Endothelial cell of umbilical vein (primary cell): ENCODE results near the gene TRAK1. TPM values are rescaled to one million over a fixed set of nuclear protein-coding genes. Genes with fewer than 3 reads are reported as not detected.

Experiments
- BruUV-seq: library from RNA; stranded (reverse); fragments of 400-500 nt; replicated peaks from 2 replicates; lab custom pipeline; 2021; lab: Mats Ljungman, UMichigan
- CTCF ChIA-PET: fragments of 300-600, 350-600 bp; sonication (Branson Sonifier 250); formaldehyde crosslinking; loops from one replicate; lab custom pipeline; 2021; ENCODE audit warnings: antibody characterized with exemption, inconsistent platforms; lab: Charles Lee
- POLR2A ChIA-PET: fragments of 300-600, 350-600 bp; sonication (Branson Sonifier 250); formaldehyde crosslinking; loops from one replicate; lab custom pipeline; 2021; ENCODE audit warnings: antibody characterized with exemption, inconsistent platforms; lab: Charles Lee
- DNase-seq: peaks from one replicate; pipeline ENCODE4 v3.0.0-alpha.2; 2011; ENCODE audit warnings: low read depth, low spot score
- FAIRE-seq: peaks from 2 replicates; lab custom pipeline; 2011; peaks lifted over from hg19 to GRCh38; lab: Jason Lieb, UNC
- H2AFZ ChIP-seq: 2 replicates; pipeline ENCODE4 v1.6.0; 2012; ENCODE audit warnings: low read depth, low read length, control low read depth, inconsistent platforms
- H3K27ac ChIP-seq: 2 replicates; pipeline ENCODE4 v1.5.1; 2011; ENCODE audit warnings: low read depth, mild to moderate bottlenecking, control low read depth, low read length, moderate library complexity; ENCODE audit not compliant: insufficient read depth
- H3K27me3 ChIP-seq, 2 experiments: 2 replicates each; pipeline versions ENCODE4 v1.6.0 to v1.6.1; 2011; ENCODE audit warnings: low read length in 2 of 2, mixed read lengths in 1 of 2; ENCODE audit not compliant: control insufficient read depth in 2 of 2, insufficient read depth in 2 of 2
- H3K36me3 ChIP-seq, 2 experiments: 2 replicates in 1 of 2; 3 replicates in 1 of 2; pipeline ENCODE4 v1.5.1; 2011; ENCODE audit warnings: low read length in 2 of 2, mild to moderate bottlenecking in 1 of 2, moderate library complexity in 1 of 2; ENCODE audit not compliant: control insufficient read depth in 2 of 2, insufficient read depth in 2 of 2; ENCODE audit errors: extremely low read depth in 1 of 2
- H3K4me1 ChIP-seq: 3 replicates; pipeline ENCODE4 v1.5.1; 2011; ENCODE audit warnings: mild to moderate bottlenecking, low read length; ENCODE audit not compliant: control insufficient read depth, insufficient read depth; ENCODE audit errors: extremely low read depth
- H3K4me2 ChIP-seq: 2 replicates; pipeline ENCODE4 v1.6.1; 2011; ENCODE audit warnings: low read length, control low read depth, mixed read lengths; ENCODE audit not compliant: insufficient read depth
- H3K4me3 ChIP-seq, 3 experiments: fragments of 200-600 bp in 1 of 3; sonication (generic), shearing (Covaris generic) in 1 of 3; replicated peaks in 1 of 3; 2 replicates each; pipeline ENCODE4 v1.5.1; 2011 to 2016; ENCODE audit warnings: control low read depth in 3 of 3, low read length in 3 of 3, mild to moderate bottlenecking in 2 of 3, inconsistent platforms in 1 of 3, low read depth in 1 of 3, moderate library complexity in 1 of 3; ENCODE audit not compliant: insufficient read depth in 1 of 3
- H3K79me2 ChIP-seq: 2 replicates; pipeline ENCODE4 v1.6.0; 2012; ENCODE audit warnings: low read length, inconsistent platforms; ENCODE audit not compliant: control insufficient read depth, insufficient read depth
- H3K9ac ChIP-seq: replicated peaks from 2 replicates; pipeline ENCODE3; 2011; ENCODE audit warnings: low read length, control low read depth; ENCODE audit not compliant: insufficient read depth; ENCODE audit errors: extremely low read depth
- H3K9me1 ChIP-seq: replicated peaks from 3 replicates; pipeline ENCODE4 v1.6.0; 2011; ENCODE audit warnings: mild to moderate bottlenecking, low read length; ENCODE audit not compliant: control insufficient read depth, insufficient read depth; ENCODE audit errors: extremely low read depth
- H3K9me3 ChIP-seq: replicated peaks from 2 replicates; pipeline ENCODE4 v1.5.1; 2012; ENCODE audit warnings: low read length, inconsistent platforms; ENCODE audit not compliant: control insufficient read depth, insufficient read depth
- H4K20me1 ChIP-seq: replicated peaks from 2 replicates; pipeline ENCODE3; 2011; ENCODE audit warnings: mild to moderate bottlenecking, low read length; ENCODE audit not compliant: control insufficient read depth, insufficient read depth; ENCODE audit errors: extremely low read depth
- CTCF ChIP-seq, 2 donors: IDR thresholded peaks; 1 replicate in 1 of 2; 2 replicates in 1 of 2; pipeline ENCODE4 v1.5.1; 2011; ENCODE audit warnings: low read length in 2 of 2, mild to moderate bottlenecking in 2 of 2, moderate library complexity in 2 of 2, control low read depth in 1 of 2, inconsistent platforms in 1 of 2, low read depth in 1 of 2; ENCODE audit not compliant: insufficient read depth in 1 of 2; ENCODE audit errors: extremely low read depth in 1 of 2
- EZH2 ChIP-seq: IDR thresholded peaks from 2 replicates; pipeline ENCODE4 v1.6.1; 2012; ENCODE audit warnings: borderline replicate concordance, low read depth, mild to moderate bottlenecking, moderate library complexity, low read length, inconsistent platforms; ENCODE audit not compliant: severe bottlenecking
- FOS ChIP-seq: IDR thresholded peaks from 2 replicates; pipeline ENCODE4 v1.6.1; 2011; ENCODE audit warnings: mild to moderate bottlenecking, low read length, moderate library complexity, borderline replicate concordance; ENCODE audit not compliant: insufficient read depth
- GATA2 ChIP-seq: IDR thresholded peaks from 2 replicates; pipeline ENCODE4 v1.7.0; 2011; ENCODE audit warnings: low read depth, mild to moderate bottlenecking, moderate library complexity, mixed read lengths, low read length; ENCODE audit not compliant: insufficient read length, insufficient read depth
- JUN ChIP-seq: IDR thresholded peaks from 2 replicates; pipeline ENCODE4 v1.6.1; 2011; ENCODE audit warnings: borderline replicate concordance, low read depth; ENCODE audit not compliant: insufficient read length, insufficient read depth
- MAX ChIP-seq: IDR thresholded peaks from 2 replicates; pipeline ENCODE4 v1.6.1; 2011; ENCODE audit not compliant: insufficient read depth, insufficient read length
- MYC ChIP-seq: IDR thresholded peaks from one replicate; pipeline ENCODE4 v1.6.1; 2011; ENCODE audit warnings: mild to moderate bottlenecking, low read depth, low read length
- POLR2A ChIP-seq: IDR thresholded peaks from 2 replicates; pipeline ENCODE4 v1.6.1; 2012; ENCODE audit warnings: low read depth, mild to moderate bottlenecking, control low read depth, low read length
- POLR2AphosphoS5 ChIP-seq: IDR thresholded peaks from 2 replicates; pipeline ENCODE4 v1.6.1; 2012; ENCODE audit warnings: low read depth, mild to moderate bottlenecking, control low read depth, low read length, moderate library complexity; ENCODE audit not compliant: insufficient read depth
- dilution Hi-C: fragments of 300-500 bp; cut with MboI; formaldehyde crosslinking; loops from one replicate; pipeline ENCODE4 v1.15.0; 2019; ENCODE audit warnings: low sequenced_read_pairs; ENCODE audit not compliant: extremely low pct_ligation_motif_present
- intact Hi-C: fragments of 100-400 bp; cut with micrococcal nuclease; formaldehyde crosslinking; loops from one replicate; pipeline ENCODE4 v1.10.0; 2022
- polyA plus RNA-seq, 4 experiments: library from polyadenylated mRNA; depleted of rRNA in 3 of 4; stranded (reverse) in 3 of 4; unstranded in 1 of 4; fragments of >200 nt; gene quantifications; 2 replicates each; pipeline versions ENCODE4 v1.2.1 to v1.2.3, GENCODE V29; 2011 to 2012; ENCODE audit warnings: missing spikeins in 1 of 4
- total RNA-seq: library from RNA; stranded (reverse); gene quantifications from 2 replicates; pipeline ENCODE4 v1.2.3, GENCODE V29; 2021

The TRAK1 gene
- total and polyA plus RNA-seq, 2 donors (not counting 3 experiments of a cell fraction or from before 2014, with no cell fraction given) = 38.5 to 59.6 TPM

- ChIA-PET CTCF (no interaction called here), POLR2A (no interaction called here)
- no peak overlapping the region for H2AFZ ChIP-seq
- no peaks in the 10 kb centered on the region for H3K4me1 ChIP-seq
- dilution Hi-C loops (no loop called here), intact Hi-C loops (no loop called here)
- H3K9me1 ChIP-seq = no peaks in the 10 kb centered on the region
- H3K36me3 ChIP-seq = no peaks in the 10 kb centered on the region
- peaks cover 4% of the 10 kb centered on the region for H4K20me1 ChIP-seq
- TF ChIP-seq CTCF (IDR thresholded peaks at IDR 0.05; ENCODE audit: extremely low read depth in 1 of 2, insufficient read depth in 1 of 2, low read depth in 1 of 2, low read length in 2 of 2) = no peak
- no peak for TF ChIP-seq POLR2AphosphoS5
- no peak for TF ChIP-seq MAX
- TF ChIP-seq GATA2 = no peak
- no peak for TF ChIP-seq EZH2
- no peak for TF ChIP-seq POLR2A
- no peak for TF ChIP-seq FOS
- no peak for TF ChIP-seq JUN
- TF ChIP-seq MYC = no peak
- FAIRE-seq (no peak), DNase-seq (no peak)
- H3K27me3 ChIP-seq = no peaks in the 10 kb centered on the region
- no peak overlapping the region for H3K4me2 ChIP-seq
- no peak overlapping the region for H3K27ac ChIP-seq
- no peak overlapping the region for H3K9ac ChIP-seq
- BruUV-seq = no TSS peak
- peaks cover 2% of the 10 kb centered on the region for H3K79me2 ChIP-seq
- no peak overlapping the region for H3K4me3 ChIP-seq
- H3K9me3 ChIP-seq = no peaks in the 10 kb centered on the region
Measured at GRCh38 chr3:42149532-42149931, 58.4 kb downstream of the TRAK1 start.
